Astrocyte (in vitro differentiated cells and primary cell): Measurements from ENCODE around the gene MKNK2.

Experiments
- CTCF ChIP-seq: IDR thresholded peaks from 2 replicates; pipeline ENCODE4 v1.5.1; 2011; ENCODE audit warnings: low read depth, mild to moderate bottlenecking, inconsistent platforms, low read length, moderate library complexity; ENCODE audit not compliant: insufficient read depth
- EZH2 ChIP-seq: IDR thresholded peaks from 2 replicates; pipeline ENCODE4 v1.6.1; 2012; ENCODE audit warnings: mild to moderate bottlenecking, low read length, inconsistent platforms; ENCODE audit not compliant: insufficient read depth

GRCh38 chr19:2013683-2013961, 37.4 kb downstream of the MKNK2 start:
- TF ChIP-seq CTCF (no peak), EZH2 (no peak)
